GM18517 (cell line): Measurements from ENCODE around the gene NHSL1.
A peak's percentile ranks its signal among the peaks of the same experiment; 100 is the strongest.

Experiments
- ATAC-seq: cut with Tn5 transposase; IDR thresholded peaks from one replicate; pipeline ENCODE4 v1.9.1; 2021; ENCODE audit warnings: mild to moderate bottlenecking, moderate library complexity; ENCODE audit not compliant: unreplicated experiment

NHSL1 gene

DNA sequence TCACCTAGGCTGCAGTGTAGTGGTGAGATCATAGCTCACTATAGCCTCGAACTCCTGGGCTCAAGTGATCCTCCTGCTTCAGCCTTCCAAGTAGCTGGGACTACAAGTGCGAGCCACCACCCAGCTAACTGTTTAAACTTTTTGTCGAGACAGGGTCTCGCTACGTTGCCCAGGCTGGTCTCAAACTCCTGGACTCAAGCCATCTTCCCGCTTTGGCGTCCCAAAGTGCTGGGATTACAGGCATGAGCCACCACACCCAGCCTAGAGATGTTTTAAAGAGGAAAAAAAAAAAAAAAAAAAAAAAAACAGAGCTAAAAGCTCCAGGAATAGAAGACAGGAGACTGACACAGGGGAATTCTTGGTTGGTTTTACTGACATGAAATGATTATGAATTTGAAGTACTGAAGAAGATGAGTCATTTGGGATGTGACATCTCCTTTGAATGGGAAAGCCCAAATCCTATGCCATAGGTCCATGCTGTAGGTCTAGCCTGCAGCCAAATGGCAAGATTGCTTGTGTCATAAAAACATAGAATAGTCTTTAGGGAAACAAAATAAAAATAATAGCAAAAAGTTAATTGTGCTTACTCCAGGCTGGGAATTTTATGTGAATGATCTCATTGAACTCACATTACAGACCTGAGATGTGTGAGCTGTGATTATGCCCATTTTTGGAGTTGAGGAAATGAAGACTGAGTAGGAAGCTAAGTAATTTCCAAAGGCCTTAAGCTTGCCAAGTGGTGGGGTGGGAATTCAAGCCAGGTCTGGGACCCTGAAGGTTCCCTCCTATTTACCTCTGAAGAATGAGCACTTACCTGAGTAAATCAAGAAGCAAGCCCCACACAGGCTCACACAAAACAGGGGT is 24.3 kb upstream of the NHSL1 start:
- ATAC-seq: no peak

DNA sequence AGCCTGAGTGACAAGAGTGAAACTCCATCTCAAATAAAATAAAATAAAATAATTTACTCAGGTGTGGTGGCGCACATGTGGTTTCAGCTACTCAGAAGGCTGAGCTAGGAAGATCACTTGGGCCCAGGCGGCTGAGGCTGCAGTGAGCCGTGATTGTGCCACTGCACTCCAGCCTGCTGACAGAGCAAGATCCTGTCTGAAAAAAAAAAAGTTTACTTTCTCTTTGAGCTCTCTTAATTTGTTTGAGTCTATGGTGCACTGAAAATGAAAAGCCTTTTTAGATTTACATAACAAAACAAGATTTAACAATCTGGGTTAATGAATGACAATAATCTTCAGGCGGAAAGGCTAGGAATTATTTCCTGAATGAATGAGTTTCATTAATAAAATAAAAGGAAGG is 23.3 kb upstream of the NHSL1 start:
- ATAC-seq: no peak

DNA sequence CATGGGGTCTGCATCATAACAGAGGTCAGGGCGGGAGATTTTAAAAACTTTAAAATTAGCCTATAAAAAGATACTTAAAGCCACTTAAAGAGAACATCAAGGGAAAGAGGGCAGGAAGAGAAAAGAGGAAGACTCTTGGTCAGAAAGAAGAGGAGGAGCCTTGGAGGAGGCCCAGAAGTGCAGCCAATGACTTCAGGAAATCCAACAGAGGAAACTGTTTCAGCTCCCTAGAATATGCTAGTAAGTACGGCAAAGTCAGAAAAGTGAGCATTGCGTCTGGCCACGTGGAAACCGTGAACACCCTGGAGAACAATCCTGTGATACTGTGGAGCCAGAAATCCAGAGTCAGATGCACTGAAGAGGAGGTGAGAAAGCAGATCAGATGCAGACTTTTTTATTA is 22.5 kb upstream of the NHSL1 start:
- no peak for ATAC-seq

DNA sequence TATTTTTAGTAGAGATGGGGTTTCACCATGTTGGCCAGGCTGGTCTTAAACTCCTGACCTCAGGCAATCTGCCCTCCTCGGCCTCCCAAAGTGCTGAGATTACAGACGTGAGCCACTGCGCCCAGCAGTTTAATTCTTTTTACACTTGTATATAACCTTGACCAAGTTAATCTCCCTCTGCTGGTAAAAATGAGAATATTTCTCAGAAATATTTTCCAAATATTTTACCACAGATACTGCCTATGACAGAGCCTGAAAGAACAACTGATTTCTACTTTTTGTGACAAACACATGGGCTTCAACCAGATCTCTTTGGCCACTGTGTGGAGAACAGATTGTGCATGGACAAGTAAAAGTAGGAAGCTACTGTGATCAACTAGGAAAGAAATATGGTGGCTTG is 21.2 kb upstream of the NHSL1 start:
- ATAC-seq: no peak

DNA sequence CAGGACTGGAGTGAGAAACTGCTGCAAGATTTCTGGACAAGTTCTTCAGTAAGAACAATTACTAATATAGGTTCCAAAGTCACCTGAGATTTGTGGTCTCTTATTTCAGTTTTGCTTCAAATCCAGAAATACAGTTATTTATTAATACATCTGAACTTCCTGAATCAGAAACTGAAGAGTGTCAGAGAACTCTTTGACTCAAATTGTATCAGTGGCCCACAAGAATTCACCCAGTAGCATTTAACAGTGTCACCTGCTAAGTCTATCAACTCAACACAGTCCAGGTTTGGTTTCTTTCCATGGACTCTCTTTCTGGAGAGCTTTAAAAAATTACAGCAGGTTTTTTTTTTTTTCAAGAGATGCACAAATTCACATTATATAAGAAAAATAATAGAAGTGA is 18.8 kb upstream of the NHSL1 start:
- ATAC-seq: no peak

DNA sequence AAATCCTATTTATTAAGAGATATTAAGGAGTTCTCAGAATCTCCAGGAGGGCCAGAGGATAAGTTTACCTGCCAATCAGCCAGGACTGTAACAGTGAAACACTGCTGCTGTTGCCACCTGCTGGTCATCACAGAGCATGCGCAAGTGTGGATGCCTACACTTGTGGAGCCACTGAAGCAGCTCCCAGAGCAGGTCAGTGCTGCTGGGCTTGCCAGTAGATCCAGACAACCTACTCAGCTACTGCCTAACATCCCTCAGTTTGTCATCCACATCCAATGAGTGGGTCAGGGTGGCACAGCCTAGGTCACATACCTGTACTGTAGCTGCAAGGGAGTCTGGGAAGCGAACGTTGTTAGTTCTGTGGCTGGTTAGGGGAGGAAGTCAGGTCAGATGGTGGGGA is 18.3 kb upstream of the NHSL1 start:
- peak; percentile 82 for ATAC-seq

DNA sequence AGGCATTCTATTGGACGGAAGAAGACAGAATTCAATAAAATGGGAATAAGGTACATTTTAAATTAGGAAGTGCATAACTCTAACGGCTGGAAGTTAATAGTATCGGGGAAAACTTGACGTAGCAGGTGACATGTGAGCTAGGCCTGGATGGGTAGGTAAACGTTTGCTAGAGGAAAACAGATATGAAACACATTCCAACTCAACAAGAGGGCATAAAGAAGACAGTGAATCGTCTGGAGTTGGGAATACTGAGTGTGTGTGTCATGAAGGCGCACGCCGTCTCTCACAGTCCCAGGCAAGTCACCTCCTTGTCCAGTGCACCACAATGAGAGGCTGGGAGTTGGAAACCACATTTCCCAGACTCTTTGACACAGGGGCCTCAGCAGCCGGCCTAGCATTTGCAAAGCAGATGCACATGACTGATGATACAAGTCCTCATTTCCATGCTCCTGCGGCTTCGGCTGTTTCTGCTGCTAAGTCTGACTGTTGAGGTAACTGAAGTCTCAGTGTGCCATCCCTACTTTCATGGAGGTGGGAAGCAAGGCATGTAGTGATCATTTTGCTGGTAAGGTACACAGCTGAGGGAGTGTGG is 16.5 kb upstream of the NHSL1 start:
- ATAC-seq: no peak

DNA sequence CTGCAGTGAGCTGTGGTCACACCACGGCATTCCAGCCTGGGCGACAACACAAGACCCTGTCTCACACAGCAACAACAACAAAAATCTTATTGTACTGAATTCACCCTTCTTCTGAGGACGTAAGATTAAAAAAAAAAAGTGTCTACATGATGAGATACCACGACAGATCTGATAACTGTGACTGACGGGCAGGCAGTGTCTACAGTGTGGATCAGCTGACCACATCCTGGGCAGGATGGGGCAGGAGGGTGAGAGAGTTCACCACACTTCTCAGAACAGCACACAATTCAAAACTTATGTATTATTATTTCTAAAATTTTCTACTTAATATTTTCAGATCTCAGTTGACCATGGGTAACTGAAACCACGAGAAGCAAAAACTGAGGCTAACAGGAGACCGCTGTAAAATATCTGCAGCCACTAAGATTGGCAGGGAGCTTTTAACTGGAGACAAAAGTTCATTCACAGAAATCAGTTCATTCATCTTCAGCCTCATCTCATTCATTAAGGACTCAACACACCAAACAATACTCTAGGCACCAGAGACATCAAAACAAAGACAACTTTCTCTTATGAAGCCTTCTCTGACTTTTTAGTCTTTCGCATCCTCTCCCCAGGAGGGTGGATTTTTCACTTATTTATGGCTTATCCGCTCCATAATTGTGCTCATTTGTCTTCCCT is 15.7 kb upstream of the NHSL1 start:
- no peak for ATAC-seq

GRCh38 chr6:138512609-138513008 is 13.3 kb upstream of the NHSL1 start:
- ATAC-seq: no peak

DNA sequence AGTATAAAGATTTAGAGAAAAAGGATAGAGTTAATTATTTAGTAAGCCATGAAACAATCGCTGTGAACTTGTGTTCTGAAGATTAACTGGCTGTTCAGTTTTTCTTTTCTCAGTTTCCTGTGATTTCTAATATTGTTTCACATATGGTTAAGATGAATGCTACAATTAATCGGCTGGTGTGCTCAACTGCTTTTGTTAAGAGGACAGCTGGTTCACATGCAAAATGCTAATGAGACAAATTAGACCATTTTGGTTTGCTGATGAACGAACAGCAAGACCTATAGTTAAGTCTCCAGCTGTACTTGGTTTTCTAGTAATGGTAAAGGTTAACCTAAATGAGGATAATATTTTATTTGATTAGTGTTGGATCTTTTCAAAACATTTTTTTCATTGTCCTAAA is 10.8 kb upstream of the NHSL1 start:
- no peak for ATAC-seq

DNA sequence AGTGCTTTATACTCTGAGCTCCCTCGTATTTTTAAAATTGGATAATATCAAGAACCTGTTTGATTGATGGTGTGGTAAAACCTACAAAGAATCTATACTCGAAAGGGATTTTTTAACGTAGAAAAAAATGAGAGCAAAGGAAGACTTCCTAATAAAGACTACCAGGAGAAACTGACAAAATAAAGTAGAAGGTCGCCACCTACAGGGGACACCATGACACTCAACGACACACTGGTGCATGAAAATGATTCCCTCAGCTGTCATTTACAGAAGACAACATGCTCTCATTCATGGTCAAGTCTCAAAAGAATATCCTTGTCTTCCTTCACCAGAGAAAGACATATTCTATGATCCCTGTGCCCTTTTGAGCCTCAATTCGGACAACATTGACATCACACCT is 10.1 kb upstream of the NHSL1 start:
- ATAC-seq: no peak

- no peak for ATAC-seq
Measured at GRCh38 chr6:138508676-138508988, 9.3 kb upstream of the NHSL1 start.

DNA sequence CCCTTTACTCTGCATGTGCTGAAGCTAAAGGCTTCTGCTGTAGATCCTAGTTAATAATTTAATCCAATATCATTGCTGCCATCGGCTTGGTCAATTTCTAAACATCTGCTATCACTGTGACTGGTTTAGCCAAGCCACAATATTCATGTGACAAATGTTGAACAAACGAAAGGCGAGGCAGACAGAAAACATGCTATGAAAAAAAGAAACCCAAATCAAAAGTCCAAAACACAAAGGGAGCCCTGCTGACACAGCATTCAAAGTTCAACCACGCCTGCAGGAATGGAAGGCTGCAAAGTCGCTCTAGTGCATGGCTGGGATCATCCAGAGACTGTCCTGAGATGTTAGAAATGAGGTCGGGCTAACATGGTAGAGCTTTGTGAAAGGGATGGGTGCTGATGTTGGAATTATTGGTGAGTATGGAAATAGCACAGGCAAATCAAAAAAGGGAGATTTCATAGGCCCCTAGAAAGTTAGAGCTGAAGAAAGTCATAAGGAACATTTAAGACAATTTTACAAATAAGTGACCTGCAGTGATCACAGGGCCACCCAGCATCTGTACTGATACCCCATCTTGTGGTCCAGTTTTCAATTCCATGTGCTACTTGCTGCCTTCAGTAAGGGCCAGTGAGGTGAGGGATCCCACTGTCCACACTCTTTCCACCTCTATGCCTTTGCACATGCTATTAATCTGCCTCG is 8.8 kb upstream of the NHSL1 start:
- no peak for ATAC-seq

DNA sequence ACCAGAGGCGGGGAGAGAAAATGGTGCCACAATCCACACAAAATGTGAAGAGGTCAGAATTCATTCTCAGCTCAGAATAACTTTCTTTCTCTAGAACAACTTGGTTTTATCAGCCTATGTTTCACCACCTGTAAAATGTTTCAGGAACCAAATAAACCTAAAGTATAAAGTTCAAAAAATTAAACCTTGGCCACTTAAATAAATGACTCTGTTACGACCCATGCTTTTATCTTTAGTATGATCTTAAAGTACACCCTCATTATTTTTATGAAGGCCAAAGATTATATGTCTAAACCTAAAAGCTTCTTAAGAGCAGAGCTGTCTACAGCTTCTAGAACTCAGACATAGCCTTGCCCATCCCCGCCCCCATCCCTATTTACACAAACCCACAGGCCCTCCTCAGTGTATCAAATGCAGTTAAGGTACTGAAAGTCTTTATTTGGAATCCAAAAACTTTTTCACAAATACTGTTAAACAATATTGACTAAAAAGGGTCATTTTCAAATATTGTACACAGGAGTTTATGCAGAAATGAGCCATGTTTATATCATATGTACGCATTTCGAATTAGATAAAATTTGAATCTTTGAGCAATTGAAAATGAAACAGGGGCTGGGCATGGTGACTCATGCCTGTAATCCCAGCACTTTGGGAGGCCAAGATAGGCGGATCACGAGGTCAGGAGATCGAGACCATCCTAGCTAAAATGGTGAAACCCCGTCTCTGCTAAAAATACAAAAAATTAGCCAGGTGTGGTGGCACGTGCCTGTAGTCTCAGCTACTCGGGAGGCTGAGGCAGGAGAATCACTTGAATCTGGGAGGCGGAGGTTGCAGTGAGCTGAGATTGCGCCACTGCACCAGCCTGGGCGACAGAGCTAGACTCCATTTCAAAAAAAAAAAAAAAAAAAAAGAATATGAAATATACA is 5.7 kb upstream of the NHSL1 start:
- no peak for ATAC-seq

DNA sequence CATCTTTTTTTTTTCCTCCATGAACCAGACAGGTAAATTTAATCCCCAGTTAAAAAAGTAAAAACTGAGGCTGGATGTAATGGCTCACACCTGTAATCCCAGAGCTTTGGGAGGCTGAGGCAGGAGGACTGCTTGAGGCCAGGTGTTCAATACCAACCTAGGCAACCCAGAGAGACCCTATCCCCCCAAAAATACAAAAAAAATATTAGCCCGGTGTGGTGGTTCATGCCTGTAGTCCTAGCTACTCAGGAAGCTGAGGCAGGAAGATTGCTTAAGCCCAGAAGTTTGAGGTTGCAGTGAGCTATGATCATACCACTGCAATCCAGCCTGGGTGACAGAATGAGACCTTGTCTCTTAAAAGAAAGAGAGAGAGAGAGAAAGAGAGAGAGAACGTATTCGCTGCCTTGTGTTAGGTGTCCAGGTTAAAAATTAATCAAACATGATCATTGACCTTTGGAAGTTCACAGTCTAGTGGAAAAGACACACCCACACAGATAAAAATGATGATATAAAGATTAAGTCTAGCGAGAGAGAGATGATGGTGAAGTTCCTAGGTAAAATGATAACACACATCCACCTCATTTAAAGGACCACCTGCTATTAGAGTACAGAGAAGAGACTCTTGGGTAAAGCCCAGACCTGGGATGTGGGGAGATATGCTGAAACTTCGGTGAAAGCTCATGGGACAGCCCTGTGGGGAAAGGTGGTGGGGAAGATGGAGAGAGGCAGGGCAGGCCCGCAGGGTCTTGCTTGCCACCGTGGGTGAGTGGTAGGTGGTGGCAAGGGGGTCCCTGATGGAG is 4.8 kb upstream of the NHSL1 start:
- no peak for ATAC-seq

DNA sequence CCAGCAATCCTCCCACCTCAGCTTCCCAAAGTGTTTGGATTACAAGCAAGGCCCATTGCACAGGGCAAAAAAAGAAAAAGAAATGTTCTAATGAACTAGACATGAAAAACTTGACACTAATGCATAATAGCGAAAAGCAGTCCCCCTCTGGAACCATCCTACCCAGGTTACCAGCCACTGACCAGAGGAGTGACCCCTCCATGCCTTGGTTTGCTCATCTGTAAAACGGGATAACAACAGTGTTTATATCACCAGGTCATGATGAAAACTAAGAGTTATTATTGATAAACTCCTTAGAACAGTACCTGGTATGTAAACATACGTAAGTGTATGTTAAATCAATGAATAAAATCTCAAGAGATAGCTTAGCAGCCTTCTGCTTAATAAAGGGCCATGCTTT is 3.3 kb upstream of the NHSL1 start:
- no peak for ATAC-seq

DNA sequence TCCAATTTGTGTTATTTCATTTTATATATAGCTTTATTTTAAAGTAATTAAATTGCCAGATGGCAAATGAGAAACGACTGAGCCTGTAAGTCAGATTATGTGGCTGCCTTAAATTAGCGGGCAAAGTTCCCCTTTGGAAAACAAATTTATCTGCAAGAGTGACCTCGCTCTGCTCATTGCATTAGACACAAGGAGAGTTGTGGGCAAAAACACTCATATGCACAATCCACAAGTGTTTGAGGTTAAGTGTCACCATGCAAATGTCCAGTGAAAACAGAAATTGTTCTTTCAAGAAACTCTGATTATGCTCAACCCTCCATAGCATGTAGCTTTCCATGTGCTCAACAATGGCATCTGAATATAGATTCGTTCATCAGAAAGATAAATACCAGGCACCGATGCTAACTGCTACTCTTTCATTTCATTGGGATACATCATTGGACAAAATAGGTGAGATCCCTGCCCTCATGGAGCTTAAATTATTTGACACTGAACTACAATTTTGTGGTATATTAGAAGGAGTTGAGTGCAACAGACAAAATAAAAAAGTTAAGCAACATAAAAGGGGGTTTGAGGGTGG is 1.7 kb upstream of the NHSL1 start:
- ATAC-seq: no peak

GRCh38 chr6:138500045-138500665 is 861 bp upstream of the NHSL1 start:
- ATAC-seq: no peak
